Activated effector memory CD4-positive, alpha-beta T cell treated with anti-CD3 and anti-CD28 coated beads, Interleukin-2, amount 50 U/mL, for 16 hours (primary cell): ENCODE results near the gene ZNF740.
"Not testable (repeated sequence)": the region's sequence is repeated elsewhere in the genome, so short reads cannot be mapped to it uniquely, and the experiment has no call there.

Experiments used
- DNase-seq: peaks from one replicate; pipeline ENCODE4 v3.0.0-alpha.2; 2020

Gene ZNF740

DNA sequence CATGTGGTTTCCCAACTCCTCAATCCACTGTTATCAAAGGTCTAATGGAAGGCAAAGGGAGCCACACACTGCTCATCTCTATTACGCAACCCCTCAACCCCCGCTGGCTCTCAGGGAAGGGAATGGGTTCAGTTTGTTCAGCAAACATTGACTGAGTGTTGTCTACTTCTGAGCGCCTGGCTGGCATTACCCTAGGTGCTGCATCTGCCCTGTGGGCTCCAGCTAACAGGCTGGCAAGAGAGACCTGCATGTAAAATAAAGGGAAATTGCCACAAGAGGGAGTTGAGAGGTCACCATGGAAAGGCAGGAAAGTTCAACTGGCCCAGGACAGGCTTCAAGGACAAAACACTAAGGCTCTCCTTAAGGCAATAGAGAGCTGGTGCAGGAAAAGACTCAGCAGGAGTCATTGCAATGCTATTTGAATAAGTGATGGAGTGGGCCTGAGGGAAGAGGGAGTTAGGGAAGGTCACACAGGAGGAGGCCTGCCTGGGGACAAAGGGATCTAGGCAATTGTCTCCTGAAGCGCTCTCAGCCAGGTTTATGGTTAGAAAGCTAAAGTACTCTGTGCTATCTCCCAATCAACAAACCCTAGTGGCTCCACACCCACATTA is 5.5 kb upstream of the ZNF740 start:
- no peak for DNase-seq

DNA sequence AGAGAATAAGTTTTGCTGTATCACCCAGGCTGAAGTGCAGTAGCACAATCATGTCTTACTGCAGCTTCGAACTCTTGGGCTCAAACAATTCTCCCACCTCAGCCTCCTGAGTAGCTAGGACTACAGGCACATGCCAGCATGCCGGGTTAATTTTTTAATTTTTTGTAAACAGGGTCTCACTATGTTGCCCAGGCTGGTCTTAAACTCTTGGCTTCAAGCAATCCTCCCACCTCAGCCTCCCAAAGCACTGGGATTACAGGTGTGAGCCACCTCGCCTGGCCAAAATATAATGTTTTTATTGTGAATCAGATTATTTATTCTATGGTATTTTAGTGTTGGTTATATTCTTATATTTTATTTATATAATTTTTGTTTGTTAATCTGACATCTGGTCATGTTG is 3.8 kb upstream of the ZNF740 start:
- DNase-seq: no peak

DNA sequence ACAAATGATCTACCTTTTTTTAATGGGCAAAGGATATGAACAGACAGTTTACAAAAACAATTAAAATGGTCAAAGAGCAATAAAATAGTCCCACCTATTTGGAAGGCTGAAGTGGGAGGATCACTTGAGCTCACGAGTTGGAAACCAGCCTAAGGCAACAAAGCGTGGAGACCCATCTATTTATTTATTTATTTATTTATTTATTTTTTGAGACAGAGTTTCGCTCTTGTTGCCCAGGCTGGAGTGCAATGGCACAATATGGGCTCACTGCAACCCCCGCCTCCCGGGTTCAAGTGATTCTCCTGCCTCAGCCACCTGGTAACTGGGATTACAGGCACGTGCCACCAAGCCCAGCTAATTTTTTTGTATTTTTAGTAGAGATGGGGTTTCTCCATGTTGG is 3.1 kb upstream of the ZNF740 start:
- not testable (repeated sequence) for DNase-seq

DNA sequence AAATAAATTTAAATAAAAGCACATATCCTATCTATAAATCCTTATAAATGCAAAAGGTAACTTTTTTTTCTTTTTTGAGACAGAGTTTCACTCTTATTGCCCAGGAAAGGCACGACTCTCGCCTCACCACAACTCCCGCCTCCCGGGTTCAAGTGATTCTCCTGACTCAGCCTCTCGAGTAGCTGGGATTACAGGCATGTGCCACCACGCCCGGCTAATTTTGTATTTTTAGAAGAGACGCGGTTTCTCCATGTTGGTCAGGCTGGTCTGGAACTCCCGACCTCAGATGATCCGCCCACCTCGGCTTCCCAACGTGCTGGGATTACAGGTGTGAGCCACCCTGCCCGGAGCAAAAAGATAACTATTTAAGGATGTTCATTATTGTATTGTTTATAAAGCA is 1.7 kb upstream of the ZNF740 start:
- DNase-seq: not testable (repeated sequence)

DNA sequence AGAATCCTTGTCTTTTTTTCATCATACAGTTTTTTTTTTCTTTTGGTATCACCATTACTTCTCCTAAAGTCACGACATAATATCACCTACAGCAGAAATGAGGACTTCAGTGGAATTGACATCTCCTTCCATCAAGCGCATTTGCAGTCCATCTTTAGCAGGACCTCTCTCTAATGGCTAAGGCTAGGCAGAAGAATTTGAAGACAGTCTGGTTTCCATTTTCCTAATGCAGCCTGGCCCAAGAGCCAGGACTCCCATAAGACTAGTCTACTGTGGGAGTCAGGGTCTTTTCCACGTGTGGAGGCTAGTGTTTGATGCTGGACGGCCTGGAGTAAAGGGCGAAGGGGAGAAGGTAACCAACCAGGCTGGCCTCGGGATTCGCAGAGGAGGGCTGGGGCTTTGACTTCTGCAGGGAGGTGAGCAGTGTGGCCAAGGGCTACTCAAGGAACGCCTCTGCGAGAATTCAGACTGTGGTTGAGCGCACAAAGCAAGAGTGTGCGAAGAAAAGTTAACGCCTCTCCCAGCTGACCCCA is 769 bp upstream of the ZNF740 start:
- DNase-seq: no peak

DNA sequence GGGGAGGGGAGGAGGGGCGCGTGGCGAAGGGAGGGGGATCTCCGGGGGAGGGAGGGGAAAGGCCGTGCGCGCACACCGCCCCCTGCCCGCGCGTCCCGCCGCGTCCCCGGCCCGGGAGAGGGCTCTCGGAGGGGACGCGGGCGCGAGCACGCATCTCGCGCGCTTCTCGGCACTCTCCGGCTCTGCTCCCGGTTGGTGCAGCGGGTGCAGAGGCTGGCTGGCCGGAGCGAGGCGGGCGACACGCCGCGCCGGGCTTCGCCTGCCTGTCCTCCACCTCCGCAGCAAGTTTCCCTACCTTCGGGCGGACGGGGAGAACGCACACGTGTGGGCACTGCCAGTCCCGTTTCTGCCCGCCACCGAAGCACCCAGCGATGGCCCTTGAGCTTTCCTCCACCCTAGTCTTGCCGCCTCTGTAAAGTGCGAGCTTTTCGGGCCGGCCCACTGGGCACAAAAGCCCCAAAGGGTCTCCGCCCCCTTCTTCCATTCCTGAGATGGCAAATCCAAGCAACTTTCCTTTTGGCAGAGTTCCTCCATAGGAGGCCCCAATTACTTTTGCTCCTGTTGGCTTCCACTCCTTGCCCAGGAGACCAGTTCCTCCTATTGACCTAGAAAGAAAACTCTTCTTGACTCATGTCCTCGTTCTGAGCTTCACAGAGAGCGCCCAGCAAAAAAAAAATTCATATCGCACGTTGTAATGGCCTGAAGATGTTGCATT is 566 bp downstream of the ZNF740 start:
- peak; percentile 91 for DNase-seq

DNA sequence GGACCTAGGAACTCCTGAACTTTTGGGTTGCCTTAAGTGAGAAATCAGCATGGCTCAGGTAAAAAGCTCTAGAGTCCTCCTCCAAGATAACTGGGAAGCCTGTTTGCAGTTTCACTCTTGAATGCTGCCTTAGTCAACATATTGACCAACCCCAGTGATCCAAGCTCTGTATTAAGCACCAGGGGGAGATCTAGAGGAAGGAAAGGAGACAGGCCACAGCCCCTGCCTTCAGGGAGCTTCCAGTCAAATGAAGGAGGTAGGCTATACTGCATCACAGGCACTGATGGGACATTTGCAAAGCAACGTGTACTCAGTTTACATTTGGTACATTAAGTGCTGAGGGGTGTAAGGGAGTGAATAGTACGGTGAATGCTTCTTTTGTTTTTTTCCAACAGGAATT is 1.4 kb downstream of the ZNF740 start:
- peak; percentile 27 for DNase-seq

DNA sequence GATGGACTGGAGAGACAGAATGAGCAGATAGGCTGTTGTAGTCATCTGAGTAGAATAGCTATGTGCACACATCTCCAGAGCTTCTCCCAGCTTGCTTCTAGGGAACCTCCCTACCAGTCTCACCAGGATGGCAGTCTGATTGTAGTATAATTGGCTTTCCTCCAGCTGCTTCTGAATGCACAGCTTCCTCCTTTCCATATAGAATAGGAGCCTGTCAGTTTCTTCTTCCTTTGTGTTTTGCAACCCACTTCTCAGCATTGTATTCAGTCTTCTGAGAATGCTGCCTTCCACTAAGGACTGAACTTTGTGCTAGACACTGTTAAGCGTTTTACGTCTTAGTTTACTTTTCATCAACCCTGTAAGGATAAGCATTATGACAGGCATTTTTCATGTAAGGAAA is 2.4 kb downstream of the ZNF740 start:
- no peak for DNase-seq

DNA sequence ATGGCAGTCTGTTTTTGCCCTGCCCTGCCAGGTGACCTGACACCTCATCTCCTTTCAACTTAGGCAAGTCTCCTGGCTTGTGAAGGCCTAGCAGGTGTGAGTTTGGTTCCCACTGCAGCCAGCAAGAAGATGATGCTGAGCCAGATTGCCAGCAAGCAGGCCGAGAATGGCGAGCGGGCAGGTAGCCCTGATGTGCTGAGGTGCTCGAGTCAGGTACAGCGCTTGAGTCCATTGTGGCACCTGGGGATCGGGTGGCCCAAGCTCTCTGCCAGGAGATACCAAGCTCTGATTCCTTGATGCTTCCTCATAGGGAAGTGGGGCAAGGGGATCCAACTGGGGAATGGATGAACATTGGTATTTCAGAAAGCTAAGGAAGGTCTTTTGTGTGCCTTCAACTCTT is 4.3 kb downstream of the ZNF740 start:
- no peak for DNase-seq

DNA sequence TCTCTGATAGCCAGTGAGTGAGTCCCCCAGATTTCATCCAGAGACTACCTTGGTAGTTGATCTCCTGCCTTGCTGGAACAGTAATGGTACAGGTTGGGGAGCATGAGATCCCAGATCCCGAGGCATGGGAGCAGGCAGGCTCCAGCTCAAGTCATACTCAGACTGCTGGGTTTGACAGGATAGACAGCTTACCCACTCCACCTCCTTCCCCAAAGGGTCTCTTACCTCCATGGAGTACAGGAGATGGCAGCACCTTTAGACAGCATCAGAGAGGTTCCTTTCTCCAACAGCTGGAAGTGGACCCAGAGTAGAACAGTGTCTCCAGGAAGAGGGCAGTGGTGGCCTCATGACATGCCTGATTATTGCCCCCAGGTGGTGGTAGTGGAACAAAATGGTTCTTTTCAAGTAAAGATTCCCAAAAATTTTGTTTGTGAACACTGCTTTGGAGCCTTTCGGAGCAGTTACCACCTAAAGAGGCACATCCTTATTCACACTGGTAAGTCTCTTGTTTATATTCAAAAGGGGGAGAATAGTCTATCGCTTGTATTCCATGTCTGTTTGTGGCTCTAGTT is 5.1 kb downstream of the ZNF740 start:
- DNase-seq: no peak

DNA sequence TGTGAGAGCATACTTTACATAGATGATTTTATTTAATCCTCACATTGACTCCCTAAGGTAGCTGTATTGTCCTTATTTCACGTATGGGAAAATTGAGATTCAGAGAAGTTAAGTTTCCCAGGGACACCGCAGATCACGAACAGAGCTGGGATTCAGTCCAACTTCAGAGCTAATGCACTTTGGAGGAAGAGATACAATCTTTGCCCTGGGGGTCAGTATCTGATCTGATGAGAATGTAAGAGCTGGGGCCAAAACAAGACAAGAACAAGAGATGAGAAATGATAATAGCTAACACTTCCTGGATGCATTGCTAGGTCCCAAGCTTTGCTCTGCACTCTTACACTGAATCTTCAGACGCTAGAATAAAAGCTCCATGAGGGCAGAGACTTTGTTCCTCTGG is 6.2 kb downstream of the ZNF740 start:
- no peak for DNase-seq

DNA sequence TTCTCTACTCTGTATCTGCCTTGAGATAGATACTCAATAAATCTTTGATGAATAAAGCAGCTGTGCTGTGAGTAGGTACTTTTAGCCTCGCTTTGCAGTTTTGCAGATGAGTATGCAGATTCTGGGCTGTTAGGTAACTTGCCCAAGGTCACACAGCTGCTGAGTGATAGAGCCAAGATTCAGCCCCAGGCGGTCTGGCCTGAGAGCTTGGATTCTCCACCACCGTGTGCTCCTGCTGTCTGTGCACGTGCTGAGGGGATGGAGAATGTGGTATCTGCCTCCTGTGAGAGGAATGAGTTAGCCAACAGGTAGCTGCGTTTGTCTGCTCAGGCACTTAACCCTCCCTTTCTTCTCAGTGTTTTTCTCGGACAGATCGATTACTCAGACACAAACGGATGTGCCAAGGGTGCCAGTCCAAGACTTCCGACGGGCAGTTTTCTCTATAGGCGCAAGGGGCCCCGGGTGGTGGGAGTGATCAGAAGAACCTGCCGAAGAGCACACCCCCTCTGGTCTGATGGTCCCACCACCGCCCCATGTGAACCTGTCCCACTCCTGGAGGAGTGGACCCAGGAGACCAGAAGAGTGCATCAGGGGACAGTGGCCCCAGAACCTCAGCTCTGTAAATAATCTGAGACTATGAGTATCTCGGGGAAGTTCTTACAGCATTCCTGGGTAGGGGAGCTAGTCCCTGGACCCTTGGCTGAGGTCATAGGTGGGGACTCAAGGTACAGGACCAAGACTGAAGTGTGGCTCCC is 6.8 kb downstream of the ZNF740 start:
- no peak for DNase-seq

DNA sequence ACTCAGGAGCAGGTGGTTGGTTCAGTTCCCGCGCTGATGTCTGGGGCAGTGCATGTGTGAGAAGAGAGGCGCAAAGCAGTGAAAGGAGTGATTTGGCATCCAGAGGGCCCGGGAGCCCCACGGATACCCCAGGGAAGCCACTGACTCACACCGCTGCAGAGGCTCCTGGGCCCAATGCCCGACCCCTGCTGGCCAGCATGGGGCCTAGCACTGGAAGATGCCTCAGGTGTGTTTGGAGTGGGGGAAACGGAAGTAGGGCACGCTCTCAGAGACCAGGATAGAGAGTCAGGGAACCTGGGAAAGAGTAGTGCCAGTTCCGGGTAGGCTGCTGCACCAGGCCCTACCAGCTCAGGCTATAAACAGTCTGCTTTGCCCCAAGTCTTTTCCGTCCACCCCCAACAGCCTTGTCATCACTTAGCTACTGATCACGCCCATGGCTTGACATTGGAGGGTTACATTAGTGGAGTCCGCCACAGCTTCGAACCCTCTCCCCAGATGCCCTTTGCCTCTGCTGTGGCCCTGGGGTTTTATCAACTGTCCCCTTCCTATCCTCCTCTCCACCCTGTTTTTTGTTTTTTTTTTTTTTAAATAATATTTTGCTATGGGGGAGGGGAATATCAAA is 9.7 kb downstream of the ZNF740 start:
- DNase-seq: peak; percentile 81

DNA sequence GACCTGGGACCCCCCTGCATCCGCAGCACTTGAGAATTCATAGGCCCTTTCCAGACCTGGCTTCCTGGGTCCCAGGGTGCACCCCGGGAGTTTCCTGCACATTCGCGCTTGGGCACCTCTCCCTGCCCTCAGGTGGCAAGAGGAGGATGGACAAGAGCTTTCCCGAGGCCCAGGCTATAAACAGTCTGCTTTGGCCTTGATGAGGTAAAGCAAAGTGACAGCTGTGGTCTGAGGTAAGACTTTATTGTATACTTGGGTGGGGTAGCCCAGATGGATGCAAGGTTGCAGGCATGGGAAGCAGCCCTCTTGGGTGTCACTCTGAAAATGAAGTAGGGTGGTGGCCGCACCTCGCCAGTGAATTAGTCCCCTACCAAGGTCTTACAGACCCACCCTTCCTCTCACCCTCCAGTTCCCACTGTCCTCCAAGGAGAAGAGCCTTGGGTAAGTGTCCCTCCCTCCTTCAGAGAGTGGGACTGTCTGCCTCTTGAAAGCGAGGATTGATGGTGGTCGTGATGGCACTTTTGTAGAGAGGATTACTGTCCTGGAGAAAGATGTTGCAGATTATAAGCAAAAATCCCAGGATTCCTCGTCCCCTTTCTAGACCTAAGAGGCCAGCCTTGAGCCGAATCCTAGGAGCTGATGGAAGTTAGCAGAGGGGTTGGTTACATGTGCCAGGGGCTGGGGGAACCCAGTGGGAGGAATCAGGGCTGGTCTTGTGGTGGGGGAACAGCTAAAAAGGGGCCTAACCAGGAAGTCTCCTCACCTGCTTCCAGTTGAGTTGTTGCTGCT is 10.8 kb downstream of the ZNF740 start:
- no peak for DNase-seq

DNA sequence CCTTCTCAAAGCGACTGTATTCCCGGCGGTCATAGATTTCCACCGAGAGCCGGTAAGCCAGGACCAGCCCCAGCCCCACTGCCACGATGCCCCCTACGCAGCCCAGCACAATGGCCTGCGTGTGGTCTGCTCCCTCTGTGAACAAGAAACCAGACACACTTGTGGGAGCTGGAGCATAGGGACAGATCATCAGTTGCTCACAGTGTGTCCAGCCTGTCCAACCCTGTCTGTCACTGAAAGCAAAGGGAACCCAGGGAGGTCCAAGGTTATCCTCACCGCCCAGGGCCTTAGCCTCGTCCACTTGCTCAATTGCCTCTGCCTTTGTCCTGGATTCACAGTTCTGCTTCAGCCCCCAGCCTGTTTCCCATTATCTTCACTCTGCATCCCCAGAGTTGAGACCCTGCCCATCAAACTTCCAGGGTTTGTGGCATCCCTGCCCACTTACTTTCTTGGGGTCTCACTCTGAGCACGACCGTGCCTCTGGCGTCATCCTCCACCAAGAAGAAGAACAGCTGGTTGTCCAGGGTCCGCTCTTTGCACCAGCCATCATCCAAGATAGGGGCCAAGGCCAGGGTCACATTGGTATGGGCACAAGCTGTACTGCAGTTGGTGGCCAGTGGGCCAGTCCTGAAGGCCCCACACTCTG is 11.5 kb downstream of the ZNF740 start:
- DNase-seq: peak; percentile 62

DNA sequence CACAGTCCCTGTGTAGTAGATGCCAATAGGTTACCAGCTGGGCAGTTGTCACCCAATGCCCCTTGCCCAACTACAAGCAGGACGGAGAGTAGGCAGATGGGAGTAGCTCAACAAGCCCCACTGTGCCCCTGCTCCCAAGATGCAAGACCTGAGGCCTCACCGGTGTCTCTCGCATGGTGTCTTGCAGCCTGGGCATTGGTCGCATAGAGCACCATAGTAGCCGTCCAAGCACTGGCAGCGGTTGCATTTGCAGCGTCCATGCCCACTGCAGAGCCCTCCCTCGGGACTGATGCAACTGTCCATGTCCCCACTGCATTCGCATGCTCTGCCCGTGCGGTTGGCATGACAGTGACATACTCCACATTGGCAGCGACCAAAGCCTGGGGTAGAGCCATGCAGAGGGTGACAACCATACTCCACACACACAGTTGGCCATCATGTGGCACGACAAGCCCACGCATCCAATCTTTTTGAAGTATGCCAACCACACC is 12.1 kb downstream of the ZNF740 start:
- DNase-seq: peak; percentile 62

DNA sequence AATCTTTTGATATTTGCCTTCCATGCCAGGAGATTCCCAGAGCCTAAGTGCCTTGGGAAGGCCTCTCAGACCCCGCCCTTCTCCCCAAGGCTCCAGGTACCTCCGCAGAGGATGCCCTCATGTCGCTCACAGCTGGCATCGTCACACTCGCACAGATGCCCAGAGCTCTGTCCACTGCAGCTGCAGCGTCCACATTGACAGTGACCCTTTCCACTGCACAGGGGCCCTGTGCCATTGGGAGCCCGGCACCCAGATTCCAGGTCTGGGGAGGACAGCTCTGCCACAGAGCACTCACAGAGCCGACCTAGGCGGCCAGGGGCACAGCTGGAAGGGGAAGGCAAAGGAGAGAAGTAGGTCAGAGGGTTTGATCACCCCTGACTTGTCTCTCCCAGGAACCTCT is 12.5 kb downstream of the ZNF740 start:
- peak; percentile 49 for DNase-seq

DNA sequence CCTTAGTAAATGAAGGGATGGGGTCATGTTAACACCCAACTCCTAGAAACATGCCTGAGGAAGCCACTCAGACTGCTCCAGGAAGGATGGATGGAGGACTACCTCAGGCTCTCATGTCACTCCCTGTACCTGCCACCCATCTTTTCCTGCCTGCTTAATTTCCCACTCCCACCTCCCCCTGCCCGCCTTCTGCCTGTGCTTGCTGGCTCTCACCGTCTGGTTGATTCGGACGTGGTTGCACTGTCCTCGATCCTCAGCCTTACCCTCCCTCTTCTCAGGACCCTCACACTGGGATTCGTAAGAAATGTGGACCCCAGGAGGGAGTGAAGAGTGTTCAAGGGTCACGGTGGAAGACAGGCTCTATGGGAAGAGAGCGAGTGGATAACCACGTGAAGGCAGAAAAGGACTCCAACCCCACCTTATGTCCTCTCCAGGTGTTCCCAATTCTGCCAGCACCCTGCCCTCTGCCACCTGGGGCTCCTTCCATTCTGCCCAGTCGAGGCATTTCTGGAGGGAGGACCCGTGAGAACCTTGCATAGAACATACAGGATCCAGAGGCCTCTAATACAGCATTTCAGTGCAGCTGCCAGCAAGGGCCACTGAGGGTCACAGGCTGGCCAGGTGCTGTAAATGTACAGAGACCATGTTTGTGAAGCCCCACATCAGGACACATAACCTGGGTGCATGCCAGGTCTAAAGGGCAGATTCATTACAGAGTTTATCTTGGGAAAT is 13.6 kb downstream of the ZNF740 start:
- DNase-seq: peak; percentile 54

DNA sequence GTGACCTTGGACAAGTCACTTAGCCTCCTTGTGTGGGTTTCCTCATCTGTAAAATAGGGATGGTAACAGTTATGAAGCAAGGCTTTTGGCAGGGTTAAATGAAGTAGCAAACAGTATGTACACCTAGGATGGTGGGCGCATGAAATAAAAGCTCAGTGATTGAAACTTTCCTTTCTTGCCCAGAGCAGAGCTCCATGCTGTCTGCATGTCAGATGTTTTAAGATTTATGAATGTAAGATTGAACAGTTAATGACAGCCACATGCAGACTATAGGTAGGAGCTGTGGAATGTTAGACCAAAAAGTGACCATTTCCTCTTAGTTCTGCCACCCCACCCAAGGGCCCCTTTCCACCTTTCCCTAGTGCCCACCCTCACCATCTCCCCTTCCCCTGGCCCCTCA is 14.5 kb downstream of the ZNF740 start:
- DNase-seq: no peak

DNA sequence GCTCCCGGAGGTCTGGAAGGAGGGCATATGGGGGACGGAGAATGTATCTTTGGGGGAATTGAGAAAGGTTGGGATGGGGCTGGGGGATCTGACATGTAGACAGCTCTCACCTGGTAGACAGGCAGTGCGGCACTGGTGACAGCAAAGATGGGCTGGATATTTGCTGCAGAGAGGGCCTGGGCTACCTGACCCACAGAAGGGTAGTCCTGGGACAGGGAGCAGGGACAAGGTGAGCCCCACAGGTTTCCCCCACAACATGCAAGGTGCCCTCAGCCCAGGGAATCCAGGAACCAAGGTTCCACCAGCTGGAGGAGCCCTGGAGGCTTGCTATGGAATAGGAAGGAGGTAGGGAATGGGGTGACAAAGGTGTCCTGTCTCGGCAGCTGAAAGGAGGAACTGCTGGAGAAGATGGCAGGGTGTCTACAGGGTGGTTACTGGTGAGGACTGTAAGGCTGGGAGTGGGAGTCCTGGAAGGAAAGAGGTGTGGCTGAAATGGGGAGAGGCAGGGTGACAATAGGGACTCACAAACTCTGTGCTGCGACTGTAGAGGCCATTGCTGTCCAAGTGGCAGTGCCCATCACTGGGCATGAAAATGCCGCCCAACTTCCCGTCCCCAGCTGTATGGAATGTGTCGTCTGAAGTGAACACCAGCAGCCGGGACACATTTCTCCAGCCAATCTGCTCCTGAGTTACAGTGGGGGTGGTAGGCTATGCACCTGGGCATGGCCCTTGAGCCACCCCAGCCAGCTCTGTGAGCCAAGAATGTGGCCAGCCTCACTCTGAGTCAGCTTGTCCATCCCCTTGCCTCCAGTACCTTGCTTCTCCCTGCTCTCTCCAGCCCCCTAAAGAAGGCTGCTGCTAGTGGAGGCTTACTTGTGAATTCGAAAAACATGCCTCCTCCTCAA is 15.2 kb downstream of the ZNF740 start:
- DNase-seq: peak; percentile 52
